ENCODE measurements around the gene BPHL. TPM values are rescaled to one million over a fixed set of nuclear protein-coding genes. Genes with fewer than 3 reads are reported as not detected.

Gene BPHL
- total RNA-seq, 1 experiment from 2014 or later = 36.3 TPM

DNA sequence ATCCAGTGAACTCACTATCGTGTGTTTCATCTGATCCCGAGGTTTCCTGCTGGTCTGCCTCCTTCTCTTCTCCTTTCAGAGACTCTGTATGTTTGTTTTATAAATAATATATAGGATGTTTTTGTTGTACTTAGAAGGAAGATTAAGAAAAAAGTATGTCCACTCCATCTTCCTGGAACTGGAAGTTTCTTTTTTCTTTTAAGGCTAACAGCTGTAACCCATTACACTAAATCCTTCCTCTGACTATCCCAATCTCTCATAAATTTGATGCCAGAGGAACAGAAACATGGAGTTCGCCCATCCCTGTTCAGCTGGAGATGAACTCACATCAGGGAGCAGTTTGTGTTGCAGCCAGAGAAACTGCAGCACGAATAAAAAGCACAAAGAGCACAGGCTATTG is 29.5 kb upstream of the BPHL start:
- no peaks in the 10 kb centered on the region for H3K27me3 ChIP-seq (ENCODE audit: control insufficient read depth, insufficient read depth, low read length)
- no peak overlapping the region for H3K4me3 ChIP-seq (ENCODE audit: low read depth in 2 of 2, low read length in 2 of 2)
- DNase-seq (ENCODE audit: low read depth, low spot score) (no peak), ATAC-seq (no peak)
- intact Hi-C loops (cut with micrococcal nuclease; ENCODE audit: unreplicated experiment) (no loop called here), in situ Hi-C loops (cut with HindIII; ENCODE audit: low pct_unique_long_range_greater_than_20kb, low sequenced_read_pairs) (no loop called here)
- TF ChIP-seq CTCF (IDR thresholded peaks at IDR 0.05) (no peak), SIN3A (IDR thresholded peaks at IDR 0.05; ENCODE audit: borderline replicate concordance, insufficient read depth, low read depth, low read length) (no peak), REST (IDR thresholded peaks at IDR 0.05; ENCODE audit: insufficient read depth in 1 of 2, low read depth in 2 of 2, low read length in 1 of 2) (no peak), POLR2AphosphoS5 (IDR thresholded peaks at IDR 0.05; ENCODE audit: low read depth, low read length) (no peak)
- peaks cover 45% of the 10 kb centered on the region for H3K9me3 ChIP-seq (ENCODE audit: control insufficient read depth, insufficient read depth, low read depth, low read length)
- no peaks in the 10 kb centered on the region for H3K4me1 ChIP-seq (ENCODE audit: control insufficient read depth, insufficient read depth, low read length)
- POLR2A ChIA-PET = no interaction called here
- CTCF ChIA-PET = no interaction called here
- H3K36me3 ChIP-seq (ENCODE audit: control insufficient read depth, insufficient read depth, low read length) = peaks cover 16% of the 10 kb centered on the region
- no TSS peak for BruUV-seq (replicated peaks)
- H3K27ac ChIP-seq (ENCODE audit: low read length) = no peak overlapping the region

- CTCF ChIA-PET = no interaction called here
- Histone ChIP-seq H3K4me1 (ENCODE audit: control insufficient read depth, insufficient read depth, low read length) (no peaks in the 10 kb centered on the region), H3K4me3 (ENCODE audit: low read depth in 2 of 2, low read length in 2 of 2) (no peak overlapping the region), H3K27ac (ENCODE audit: low read length) (no peak overlapping the region), H3K9me3 (ENCODE audit: control insufficient read depth, insufficient read depth, low read depth, low read length) (peaks cover 48% of the 10 kb centered on the region), H3K27me3 (ENCODE audit: control insufficient read depth, insufficient read depth, low read length) (no peaks in the 10 kb centered on the region), H3K36me3 (ENCODE audit: control insufficient read depth, insufficient read depth, low read length) (peaks cover 13% of the 10 kb centered on the region)
- in situ Hi-C loops (cut with HindIII; ENCODE audit: low pct_unique_long_range_greater_than_20kb, low sequenced_read_pairs) = no loop called here
- DNase-seq (ENCODE audit: low read depth, low spot score) (no peak), ATAC-seq (no peak)
- POLR2A ChIA-PET = no interaction called here
- no TSS peak for BruUV-seq (replicated peaks)
- intact Hi-C loops (cut with micrococcal nuclease; ENCODE audit: unreplicated experiment) = no loop called here
- TF ChIP-seq POLR2AphosphoS5 (IDR thresholded peaks at IDR 0.05; ENCODE audit: low read depth, low read length) (no peak), REST (IDR thresholded peaks at IDR 0.05; ENCODE audit: insufficient read depth in 1 of 2, low read depth in 2 of 2, low read length in 1 of 2) (no peak), SIN3A (IDR thresholded peaks at IDR 0.05; ENCODE audit: borderline replicate concordance, insufficient read depth, low read depth, low read length) (no peak), TCF7L2 (IDR thresholded peaks at IDR 0.05; ENCODE audit: low read depth, low read length) (no peak), CTCF (IDR thresholded peaks at IDR 0.05) (no peak)
These were observed 28.5 kb upstream of the BPHL start for GRCh38 chr6:3090013-3090412.

Data from Panc1 (cell line).